NCI-H82 (cell line): ENCODE data around the gene POLR2J2.
"Not testable (repeated sequence)": the region's sequence is repeated elsewhere in the genome, so short reads cannot be mapped to it uniquely, and the experiment has no call there.

Experiments
- DNase-seq: peaks from one replicate; lab custom pipeline; 2025; lab: John Stamatoyannopoulos, UW

POLR2J2 gene

DNA sequence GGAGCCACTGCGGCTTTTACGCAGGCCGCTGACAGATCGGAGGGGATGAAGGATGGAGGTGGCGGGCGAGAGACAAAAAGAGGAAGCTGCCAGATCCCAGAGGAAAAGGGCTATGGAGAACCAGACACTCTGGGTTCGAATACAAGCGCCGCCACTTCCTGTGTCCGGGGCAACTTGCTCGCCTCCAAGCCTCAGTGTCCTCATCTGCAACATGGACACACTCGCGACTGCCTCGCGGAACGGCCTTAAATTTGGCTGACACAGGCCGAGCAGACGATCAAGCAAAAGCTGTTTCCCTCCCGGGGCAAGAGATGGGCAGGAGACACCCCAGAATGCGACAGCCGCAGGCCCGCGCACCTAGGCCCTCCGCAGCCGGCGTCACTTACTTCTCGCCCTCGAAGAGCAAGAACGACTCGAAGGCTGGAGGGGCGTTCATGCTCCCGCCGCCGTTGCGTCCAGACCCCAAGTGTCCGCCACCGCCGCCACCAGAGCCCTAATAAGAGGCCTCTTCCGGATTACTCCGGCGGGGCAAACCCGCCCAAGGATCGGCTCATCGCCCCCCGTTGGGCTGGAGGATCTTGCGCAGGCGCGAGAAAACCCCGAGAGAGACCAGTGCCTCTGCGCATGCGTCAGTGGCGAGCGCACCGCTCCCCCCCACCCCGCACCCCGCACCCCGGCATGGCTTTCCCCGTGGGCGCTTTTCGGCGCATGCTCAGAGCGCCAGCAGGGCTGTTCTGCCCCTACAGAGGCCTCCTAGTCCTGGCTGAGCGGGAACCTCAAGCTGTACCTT is at the start of gene POLR2J2:
POLR2J2 (minus strand) TSS at position 498 of the 790 bp plus-strand sequence; CDS start at position 436, 62 bp downstream.
- DNase-seq: not testable (repeated sequence)

DNA sequence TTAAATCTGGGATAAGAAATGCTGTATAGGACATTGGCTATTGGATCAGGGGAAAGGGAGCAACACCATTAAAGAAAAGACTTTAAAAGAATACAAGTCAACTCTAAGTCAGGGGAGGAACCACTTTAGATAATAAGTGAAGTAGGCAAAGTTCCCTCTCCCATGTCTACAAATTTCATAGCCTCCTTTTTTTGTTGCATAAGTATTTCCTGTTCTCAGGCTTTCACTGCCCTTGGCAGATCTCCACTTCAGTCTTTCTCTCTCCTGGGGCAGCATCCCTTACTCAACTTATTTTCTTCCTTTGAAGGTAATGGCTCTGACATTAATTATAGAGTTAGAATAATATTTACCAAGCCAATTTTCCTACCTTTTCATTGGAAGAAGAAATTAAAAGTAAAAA is 47.0 kb upstream of the POLR2J2 start:
- not testable (repeated sequence) for DNase-seq

DNA sequence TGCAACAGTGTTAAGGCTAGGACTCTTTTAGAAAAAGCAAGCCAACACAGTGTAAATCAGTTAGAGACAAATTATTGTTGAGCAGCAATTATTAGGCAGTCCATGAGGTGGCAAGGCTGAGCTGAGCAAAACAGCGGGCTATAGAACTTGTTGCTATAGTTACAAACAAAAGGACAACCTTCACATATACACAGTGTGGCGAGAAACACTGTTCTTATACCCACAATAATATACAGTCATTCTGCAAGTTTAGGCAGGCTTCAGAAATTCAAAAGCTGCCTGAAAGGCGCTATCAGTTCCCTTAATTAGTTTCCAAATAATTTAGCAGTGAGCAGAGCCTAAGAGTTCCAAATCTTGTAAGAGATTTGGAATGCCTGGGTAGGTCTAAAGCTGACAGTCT is 44.3 kb upstream of the POLR2J2 start:
- not testable (repeated sequence) for DNase-seq

DNA sequence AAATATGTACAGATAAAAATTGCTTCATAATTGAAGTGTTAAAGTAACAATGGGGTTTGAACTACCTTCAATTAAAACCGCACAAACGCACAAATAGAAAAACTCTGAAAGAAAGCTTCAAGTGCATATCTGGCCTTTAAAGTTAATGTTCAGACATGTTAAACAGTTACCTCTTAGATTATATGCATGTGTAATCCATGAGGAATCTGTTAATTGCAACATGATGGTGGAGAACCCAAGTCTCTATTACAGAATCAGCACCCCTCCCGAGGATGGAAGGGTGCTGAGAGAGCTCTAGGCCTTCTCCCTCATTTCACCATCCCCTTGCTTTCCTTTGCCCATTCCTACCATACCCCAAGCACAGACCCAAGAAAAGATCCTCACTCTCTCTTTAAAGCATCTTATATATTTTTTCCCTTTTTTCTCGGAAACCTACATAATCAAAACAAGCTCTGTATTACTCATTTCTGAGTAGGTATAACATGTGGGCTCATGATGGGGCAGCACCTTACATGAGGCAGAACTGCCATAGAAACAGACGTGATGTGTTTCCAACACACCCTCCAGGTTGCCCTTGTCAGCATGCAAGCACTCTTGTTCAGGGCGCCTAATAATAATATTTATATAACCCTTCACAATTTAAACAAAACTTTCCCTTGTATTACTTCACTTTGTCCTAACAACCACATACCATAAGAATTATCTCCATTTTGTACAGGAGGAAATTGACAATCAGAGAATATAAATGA is 43.5 kb upstream of the POLR2J2 start:
- not testable (repeated sequence) for DNase-seq

DNA sequence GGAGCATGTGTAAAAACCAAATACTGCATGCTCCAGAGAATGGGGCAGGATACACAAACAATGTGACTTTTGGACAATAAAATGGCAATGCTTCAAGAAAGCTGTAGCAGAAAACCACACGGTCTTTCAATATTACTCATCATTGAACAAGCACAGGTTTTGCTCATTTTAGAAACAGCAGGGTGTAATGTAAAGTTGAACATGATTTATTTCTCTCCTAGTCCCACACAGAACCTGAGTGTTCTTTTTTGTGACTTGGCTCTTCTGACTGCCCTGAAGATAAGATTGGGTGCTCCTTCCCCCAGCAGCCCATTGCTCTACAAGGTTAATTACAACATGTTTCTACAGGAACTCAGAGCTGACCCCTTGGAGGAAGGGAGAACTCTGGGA is 42.2 kb upstream of the POLR2J2 start:
- not testable (repeated sequence) for DNase-seq

DNA sequence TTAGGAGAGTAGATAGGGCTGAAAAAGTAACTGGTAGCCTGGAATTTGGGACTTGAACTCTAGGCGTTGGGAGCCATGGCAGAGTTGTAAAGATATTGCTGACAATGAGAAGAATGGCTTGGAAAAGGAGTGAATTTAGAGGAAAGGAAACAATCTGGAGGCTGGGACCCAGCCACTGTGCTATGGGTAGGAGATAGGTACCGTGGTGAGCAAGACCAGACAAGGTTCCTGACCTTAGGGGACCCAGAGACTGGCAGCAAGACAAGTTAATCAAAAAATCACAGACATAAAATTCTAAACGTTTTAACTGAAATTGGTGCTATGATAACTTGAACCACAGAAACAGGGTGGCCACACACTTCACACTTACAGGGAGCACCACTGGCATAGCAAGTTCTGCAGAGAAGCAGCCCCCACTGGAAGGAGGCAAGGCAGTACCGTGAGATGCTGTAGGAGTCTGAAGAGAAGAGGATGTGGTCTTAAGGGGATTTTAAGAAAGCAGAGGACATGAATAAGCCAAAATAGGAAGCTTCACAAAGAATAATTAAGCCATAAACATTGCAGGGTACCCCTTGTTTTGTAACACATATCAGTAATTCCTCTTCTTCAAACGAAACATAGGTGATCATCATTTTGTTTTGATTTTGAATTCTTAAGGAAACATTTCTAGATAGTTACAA is 41.7 kb upstream of the POLR2J2 start:
- DNase-seq: not testable (repeated sequence)

DNA sequence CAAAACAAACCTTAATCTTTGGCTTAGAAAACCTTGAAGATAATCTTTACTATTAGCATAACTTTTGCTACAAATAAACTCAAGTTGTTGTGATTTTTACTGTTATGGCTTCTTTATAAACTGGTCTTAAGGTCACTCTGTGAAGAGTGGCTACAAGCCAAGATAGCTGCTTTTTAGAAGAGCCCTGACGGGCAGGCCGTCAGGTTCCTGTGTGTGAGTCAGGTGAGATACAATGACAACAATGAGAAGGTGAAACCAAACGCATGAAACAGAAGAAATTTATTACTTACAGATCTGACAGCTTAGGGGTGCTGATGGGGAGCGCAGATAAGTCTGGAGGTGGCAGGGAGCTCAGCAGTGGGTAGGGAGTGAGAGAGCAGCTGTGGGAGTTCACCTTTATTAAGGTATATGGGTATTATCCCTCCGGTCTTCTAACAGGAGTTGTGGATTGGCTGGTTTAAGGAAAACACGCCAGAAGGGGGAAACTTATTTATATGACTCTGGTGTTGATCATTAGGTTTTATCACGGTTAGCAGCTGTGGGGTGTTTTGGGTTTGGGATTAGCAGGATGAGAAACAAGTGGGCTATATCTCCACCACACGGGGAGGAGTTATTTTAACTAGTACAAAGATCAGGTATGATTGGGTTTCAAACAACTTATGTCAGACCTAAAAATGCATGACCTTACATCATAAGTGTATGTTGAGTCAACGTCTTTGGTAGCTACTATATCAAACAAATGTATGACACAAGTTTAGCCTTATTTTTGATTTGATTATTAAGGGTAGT is 27.7 kb upstream of the POLR2J2 start:
- DNase-seq: peak; percentile 2

DNA sequence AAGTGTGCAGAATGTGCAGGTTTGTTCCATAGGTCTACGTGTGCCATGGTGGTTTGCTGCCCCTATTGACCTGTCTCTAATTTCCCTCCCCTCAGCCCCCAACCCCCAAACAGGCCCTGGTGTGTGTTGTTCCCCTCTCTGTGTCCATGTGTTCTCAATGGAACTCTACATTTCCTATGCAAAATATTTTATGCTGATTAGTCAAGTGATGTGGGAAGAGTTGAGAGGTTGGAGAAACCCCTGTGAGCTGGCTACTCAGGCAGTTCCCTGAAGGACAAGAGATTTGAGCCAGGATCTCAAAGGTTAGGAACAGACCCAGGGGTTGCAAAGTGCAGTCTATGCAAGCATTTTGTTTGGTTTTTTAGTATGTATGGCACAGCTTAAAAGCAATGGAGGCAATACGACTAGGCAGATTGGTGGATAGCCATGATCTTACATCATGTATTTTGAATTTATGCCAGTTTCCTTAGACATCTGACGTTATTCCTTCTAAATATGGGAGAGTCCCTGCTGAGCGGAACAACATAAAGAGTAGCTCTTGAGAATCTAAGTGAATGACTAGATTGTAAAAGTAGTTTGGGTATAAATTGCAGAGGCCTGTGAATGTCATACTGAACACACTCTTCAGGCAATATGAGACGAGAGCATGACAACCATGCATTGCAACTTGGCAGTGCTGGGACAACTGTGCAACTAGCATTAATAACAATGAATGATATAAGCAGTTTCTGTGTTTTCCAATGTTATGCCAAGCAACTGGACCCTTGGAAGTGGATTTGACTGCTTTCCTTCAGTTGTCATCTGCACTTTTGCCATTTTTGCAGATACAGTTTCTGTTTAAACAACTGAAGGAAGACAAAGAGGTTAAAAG is 26.4 kb upstream of the POLR2J2 start:
- not testable (repeated sequence) for DNase-seq

DNA sequence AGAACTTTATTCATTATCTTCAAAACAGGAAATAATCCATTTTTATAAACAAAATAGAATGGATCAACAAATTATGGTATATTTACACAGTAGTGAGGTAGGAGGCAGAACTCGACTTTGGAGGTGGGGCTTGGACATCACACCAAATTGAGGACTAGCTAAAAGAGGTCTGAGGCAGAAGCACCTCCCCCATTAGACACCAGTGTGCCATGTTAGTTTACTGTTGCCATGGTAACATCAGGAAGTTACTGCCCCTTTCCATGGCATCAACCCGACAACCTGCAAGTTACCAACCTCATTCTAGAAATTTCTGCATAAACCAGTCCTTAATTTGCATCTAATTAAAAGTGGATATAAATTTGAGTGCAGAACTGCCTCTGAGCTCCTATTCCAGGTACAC is 24.5 kb upstream of the POLR2J2 start:
- not testable (repeated sequence) for DNase-seq

DNA sequence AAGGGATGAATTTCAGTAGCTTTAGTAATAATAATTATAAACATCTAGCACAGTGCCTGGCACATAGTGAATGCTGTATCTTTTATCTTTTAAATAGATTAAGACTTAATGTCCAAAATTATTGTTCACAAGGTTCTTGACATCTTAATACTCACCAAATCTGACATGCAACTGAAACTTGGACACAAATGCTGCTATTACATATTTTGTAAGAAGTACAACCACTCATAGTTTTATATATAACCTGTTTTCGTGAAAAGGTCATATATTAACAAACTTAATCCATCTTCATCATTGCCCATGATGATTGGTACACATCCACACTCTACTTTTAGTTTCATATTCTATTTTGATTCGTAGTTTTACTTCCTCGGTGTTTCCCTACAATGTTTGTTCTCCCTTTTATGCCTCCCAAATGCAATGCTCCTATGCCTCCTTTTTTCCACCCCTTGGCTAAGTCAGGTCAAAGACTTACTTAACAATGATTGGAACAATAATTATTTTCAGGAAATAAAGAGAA is 23.6 kb upstream of the POLR2J2 start:
- not testable (repeated sequence) for DNase-seq

DNA sequence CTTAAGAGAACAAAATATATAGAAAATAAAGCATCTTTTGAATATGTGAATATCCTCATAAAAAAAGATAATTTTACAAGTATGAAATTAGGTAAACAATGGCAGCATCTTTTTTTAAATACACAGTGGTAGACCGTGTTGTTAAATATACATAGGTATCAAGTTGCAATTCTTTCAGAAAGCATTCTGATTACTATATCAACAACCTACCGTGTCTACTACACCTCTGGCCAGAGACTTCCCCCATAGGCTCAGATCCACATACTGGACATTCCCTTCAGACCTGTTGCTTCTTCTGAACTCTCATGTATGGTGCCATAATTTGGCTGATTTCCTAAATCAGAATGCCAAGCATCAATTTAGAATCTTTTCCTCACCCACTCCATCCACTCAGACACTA is 22.5 kb upstream of the POLR2J2 start:
- not testable (repeated sequence) for DNase-seq

DNA sequence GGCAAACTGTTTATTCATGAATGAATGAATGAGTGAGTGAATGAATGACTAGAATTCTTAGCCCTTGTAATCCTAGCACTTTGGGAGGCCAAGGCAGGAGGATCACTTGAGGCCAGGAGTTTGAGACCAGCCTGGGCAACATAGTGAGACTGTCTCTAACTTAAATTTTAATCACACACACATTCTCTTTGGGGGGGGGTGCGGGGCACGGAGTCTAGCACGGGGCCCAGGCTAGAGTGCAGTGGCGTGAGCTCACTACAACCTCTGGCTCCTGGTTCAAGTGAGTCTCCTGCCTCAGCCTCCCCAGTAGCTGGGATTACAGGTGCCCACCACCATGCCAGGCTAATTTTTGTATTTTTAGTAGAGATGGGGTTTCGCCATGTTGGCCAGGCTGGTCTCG is 19.1 kb upstream of the POLR2J2 start:
- not testable (repeated sequence) for DNase-seq

DNA sequence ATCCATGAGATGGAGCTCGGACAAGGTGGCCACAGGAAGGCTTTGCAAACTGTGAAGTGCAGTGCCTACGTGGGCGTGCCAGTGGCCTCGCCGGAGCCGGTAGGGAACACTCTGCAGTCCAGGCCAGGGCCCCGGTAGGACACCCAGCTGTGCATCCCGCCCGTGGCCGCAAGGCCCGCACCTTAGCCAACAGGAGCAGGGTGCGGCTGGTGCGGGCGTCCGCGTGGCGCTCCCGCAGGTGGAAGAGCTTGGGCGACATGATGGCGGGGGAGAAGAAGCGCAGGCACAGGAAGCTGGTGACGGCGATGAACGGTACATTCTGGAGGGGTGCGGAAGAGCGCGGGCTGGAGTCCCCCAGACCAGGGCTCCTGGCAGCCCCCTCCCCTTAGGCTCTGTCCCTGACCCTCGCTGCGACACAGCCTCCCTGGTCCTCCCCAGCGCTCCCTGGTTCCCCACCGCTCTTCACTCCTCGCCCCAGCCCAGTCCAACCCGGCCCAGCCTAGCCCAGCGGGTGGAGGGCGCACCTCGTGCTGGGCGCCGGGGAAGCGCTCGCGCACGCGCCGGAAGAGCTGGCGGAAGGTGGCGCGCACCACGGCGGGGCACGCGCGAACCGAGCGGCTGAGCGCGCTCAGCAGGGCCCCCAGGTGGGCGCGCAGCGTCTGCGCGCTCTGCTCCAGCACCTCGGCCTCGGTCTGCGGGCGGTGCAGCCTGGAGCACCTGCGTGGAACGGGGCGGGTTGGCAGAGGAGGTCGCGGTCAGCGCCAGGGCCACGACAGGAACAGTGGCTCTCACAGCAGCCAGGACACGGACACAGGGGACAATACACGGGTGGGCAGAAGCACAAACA is 18.2 kb upstream of the POLR2J2 start:
- not testable (repeated sequence) for DNase-seq

DNA sequence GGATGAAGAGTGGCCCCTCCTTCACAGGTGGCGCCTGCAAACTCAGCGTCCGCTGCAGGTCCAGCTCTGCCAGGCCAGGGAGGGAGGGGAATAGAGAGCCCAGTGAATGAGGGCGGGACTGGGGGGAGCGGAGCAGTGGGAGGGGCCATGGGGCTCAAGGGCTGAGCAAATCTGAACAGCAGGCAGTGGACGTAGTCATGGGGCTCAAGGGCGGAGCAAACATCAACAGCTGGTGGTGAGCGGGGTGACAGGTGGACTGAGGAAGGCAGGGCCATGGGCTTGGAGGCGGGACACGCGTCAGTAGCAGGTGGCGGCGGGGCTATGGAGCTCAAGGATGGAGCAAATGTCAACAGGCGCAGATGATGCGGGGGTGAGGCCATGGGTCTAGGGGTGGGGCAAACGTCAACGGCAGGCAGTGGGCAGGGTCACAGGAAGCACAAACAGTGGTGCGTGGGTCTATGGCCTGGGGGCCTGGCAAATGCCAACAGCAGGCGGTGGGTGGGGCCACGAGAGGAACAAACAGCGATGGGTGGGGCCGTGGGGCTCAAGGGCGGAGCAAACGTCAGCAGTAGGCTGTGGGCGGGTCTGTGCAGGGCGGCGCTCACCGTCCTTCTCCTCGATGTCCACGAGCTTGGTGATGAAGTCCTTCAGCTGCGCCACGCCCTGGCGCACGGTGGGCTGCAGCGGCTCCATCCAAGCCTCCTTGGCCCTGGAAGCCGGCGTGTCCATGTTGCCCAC is 17.0 kb upstream of the POLR2J2 start:
- DNase-seq: not testable (repeated sequence)

DNA sequence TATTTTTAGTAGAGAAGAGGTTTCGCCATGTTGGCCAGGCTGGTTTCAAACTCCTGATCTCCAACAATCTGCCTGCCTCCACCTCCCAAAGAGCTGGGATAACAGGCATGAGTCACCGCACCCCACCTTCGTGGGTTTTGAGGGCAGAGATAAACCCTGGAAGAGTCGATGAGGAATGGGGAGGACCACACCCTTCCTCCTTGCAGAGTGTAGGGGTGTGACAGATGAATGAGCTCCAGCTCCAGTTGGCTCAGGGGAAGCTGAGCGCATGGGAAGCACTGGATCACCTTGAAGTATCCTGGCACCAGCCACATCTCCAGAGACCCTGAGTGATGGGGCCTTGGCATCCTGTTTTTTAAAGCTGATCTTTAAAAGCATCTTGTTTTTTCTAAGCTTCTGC is 11.1 kb upstream of the POLR2J2 start:
- not testable (repeated sequence) for DNase-seq

DNA sequence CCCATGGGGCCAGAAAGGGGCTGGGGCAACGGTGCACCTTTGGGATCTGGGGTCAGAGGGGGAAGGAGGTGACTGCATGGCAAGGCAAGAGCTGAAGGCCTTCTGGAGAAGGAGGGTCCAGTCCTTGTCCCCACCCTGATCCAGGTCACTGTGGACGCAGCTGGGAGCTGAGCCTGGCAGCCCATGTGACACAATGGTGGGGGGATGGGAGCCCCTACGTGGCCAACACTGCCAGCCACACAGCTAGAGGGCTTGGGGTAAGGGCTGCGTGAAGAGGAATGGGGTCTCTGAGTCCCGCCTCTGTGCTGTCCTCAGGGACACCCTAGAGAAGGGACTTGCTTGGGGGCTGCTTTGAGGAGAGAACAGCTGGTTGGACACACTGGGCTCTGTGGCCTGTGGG is 9.3 kb upstream of the POLR2J2 start:
- not testable (repeated sequence) for DNase-seq

DNA sequence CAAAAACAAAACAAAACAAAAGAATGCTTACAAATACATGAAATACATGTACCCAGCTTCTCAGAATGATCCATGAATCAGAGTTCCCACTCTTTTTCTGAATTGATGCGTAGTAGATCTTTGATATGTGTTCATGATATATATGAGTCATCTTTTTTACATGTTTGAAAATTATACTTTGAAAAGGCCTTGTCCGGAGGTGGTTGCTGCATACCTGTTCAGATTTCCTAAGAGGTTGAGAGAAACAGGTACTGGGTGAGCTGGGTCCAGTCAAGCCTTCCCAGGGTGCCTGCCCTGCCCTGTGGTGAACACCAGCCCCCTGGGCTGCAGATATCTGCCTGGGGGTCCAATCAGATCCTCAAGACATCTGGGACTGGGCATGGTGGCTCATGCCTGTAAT is 4.1 kb upstream of the POLR2J2 start:
- not testable (repeated sequence) for DNase-seq

DNA sequence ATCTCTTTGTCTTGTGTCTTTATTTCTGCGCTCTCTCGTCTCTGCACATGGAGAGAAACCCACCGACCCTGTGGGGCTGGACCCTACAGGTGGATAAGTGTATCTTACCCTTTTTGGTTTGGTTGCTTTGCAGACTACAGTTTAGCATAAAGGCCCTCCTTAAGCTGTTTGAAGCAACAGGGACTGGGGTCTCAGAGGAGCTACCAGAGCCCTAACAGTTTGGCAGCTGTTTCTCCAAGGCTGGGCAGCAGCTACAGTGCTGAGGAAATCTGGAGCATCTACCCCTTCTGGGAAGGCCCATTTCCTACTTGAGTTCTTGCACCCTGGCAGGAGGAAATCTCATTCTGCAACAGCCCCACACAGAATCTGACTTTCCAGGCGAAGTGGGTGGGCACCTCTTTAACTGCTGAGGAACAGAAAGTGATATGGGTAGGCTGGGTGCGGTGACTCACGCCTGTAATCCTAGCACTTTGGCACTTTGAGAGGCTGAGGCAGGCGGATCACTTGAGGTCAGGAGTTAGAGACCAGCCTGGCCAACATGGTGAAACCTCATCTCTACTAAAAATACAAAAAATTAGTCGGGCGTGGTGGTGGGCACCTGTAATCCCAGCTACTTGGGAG is 2.1 kb upstream of the POLR2J2 start:
- not testable (repeated sequence) for DNase-seq
